Choroid plexus epithelial cell (primary cell): ENCODE results near the gene PRSS2.

Experiments
- DNase-seq: peaks from one replicate; pipeline ENCODE4 v3.0.0-alpha.2; 2010; ENCODE audit warnings: low read depth
- H3K4me3 ChIP-seq: 2 replicates; pipeline ENCODE4 v1.5.1; 2011; ENCODE audit warnings: low read depth, mild to moderate bottlenecking, control low read depth, low read length, moderate library complexity
- CTCF ChIP-seq: conservative IDR thresholded peaks from 2 replicates; pipeline ENCODE4 v1.5.1; 2011; ENCODE audit warnings: low read depth, mild to moderate bottlenecking, control low read depth, inconsistent platforms, low read length, moderate library complexity

The PRSS2 gene

GRCh38 chr7:142800088-142800487 is 29.3 kb downstream of the PRSS2 start:
- DNase-seq = no peak
- no peak for TF ChIP-seq CTCF
- no peak overlapping the region for H3K4me3 ChIP-seq

GRCh38 chr7:142800699-142801260 is 30.0 kb downstream of the PRSS2 start:
- H3K4me3 ChIP-seq = no peak overlapping the region
- no peak for TF ChIP-seq CTCF

GRCh38 chr7:142801601-142802295 is 31.0 kb downstream of the PRSS2 start:
- no peak for DNase-seq
- no peak for TF ChIP-seq CTCF
- H3K4me3 ChIP-seq = no peak overlapping the region

More at GRCh38 chr7:142800699-142801260, 30.0 kb downstream of the PRSS2 start:
- DNase-seq = no peak

- no peak for DNase-seq
- TF ChIP-seq CTCF = no peak
- H3K4me3 ChIP-seq = no peak overlapping the region
Observed at GRCh38 chr7:142802301-142802700, 31.5 kb downstream of the PRSS2 start.

GRCh38 chr7:142803901-142804300 is 33.1 kb downstream of the PRSS2 start:
- no peak for DNase-seq
- H3K4me3 ChIP-seq = no peak overlapping the region
- no peak for TF ChIP-seq CTCF

- no peak for TF ChIP-seq CTCF
- no peak for DNase-seq
- no peak overlapping the region for H3K4me3 ChIP-seq
Observed at GRCh38 chr7:142804728-142805207, 34.0 kb downstream of the PRSS2 start.

- no peak for DNase-seq
- TF ChIP-seq CTCF = no peak
- H3K4me3 ChIP-seq = no peak overlapping the region
Observed at GRCh38 chr7:142805350-142806021, 34.7 kb downstream of the PRSS2 start.
